HL-60 (cell line): ENCODE results near the gene GBP2.

ENCODE experiments used
- DNase-seq, 2 experiments: peaks; one replicate each; pipeline ENCODE4 v3.0.0-alpha.2; 2010 to 2020; ENCODE audit warnings: low read depth in 1 of 2, low spot score in 1 of 2
- H3K27ac ChIP-seq: fragments of 250-450 bp; sonication (Bioruptor Pico); replicated peaks from 2 replicates; pipeline ENCODE4 v1.5.1; 2020; ENCODE audit warnings: mild to moderate bottlenecking, moderate library complexity
- H3K27me3 ChIP-seq: fragments of 250-450 bp; sonication (Bioruptor Pico); 2 replicates; pipeline ENCODE4 v1.5.1; 2021; ENCODE audit warnings: mild to moderate bottlenecking, moderate library complexity; ENCODE audit not compliant: insufficient read depth, poor library complexity, severe bottlenecking
- H3K4me3 ChIP-seq: replicated peaks from 2 replicates; pipeline ENCODE4 v1.5.1; 2011; ENCODE audit warnings: mild to moderate bottlenecking, control low read depth, low read length; ENCODE audit not compliant: insufficient read depth
- CTCF ChIP-seq: IDR thresholded peaks from one replicate; pipeline ENCODE4 v1.5.1; 2011; ENCODE audit warnings: low read length, control low read depth, inconsistent platforms; ENCODE audit not compliant: insufficient read depth
- GABPA ChIP-seq: IDR thresholded peaks from 2 replicates; pipeline ENCODE4 v1.6.1; 2012; ENCODE audit warnings: low read depth
- POLR2AphosphoS5 ChIP-seq: IDR thresholded peaks from 2 replicates; pipeline ENCODE4 v1.6.1; 2012; ENCODE audit warnings: low read depth
- REST ChIP-seq: IDR thresholded peaks from 2 replicates; pipeline ENCODE4 v1.6.1; 2012; ENCODE audit warnings: low read depth; ENCODE audit not compliant: insufficient replicate concordance
- SPI1 ChIP-seq: IDR thresholded peaks from 2 replicates; pipeline ENCODE4 v1.6.1; 2012; ENCODE audit warnings: low read depth, mild to moderate bottlenecking, borderline replicate concordance

The GBP2 gene

GRCh38 chr1:89171067-89171438 lies 45.1 kb upstream of the GBP2 start:
- Histone ChIP-seq H3K4me3 (no peak overlapping the region), H3K27me3 (peaks cover 3% of the 10 kb centered on the region), H3K27ac (no peak overlapping the region)
- no peak for TF ChIP-seq SPI1
- no peak for TF ChIP-seq CTCF
- no peak for TF ChIP-seq POLR2AphosphoS5
- TF ChIP-seq GABPA = no peak
- TF ChIP-seq REST = no peak
- DNase-seq = no peak

- H3K4me3 ChIP-seq = no peak overlapping the region
- H3K27ac ChIP-seq = no peak overlapping the region
- peaks cover 3% of the 10 kb centered on the region for H3K27me3 ChIP-seq
- TF ChIP-seq SPI1 (no peak), REST (no peak), GABPA (no peak), CTCF (no peak), POLR2AphosphoS5 (no peak)
- peak in 1 of 2 experiments; percentile 36 for DNase-seq
Measured at GRCh38 chr1:89170170-89171066, 44.5 kb upstream of the GBP2 start.

- TF ChIP-seq POLR2AphosphoS5 (no peak), REST (no peak), CTCF (no peak), SPI1 (no peak), GABPA (no peak)
- DNase-seq = no peak
- Histone ChIP-seq H3K27ac (no peak overlapping the region), H3K4me3 (no peak overlapping the region), H3K27me3 (peaks cover 3% of the 10 kb centered on the region)
Measured at GRCh38 chr1:89169166-89169565, 43.3 kb upstream of the GBP2 start.
